Tibial nerve (tissue), 3 donors: ENCODE data around the gene NENF.

Experiments used
- POLR2A ChIP-seq, 2 donors: fragments of 450-650 bp; IDR thresholded peaks; one replicate each; pipeline ENCODE4 v1.6.1; 2017; ENCODE audit warnings: antibody characterized with exemption in 2 of 2, mild to moderate bottlenecking in 2 of 2, moderate library complexity in 2 of 2
- TF ChIP-seq, protein P1 (sequence below), 5 experiments: fragments of 200-600 bp in 3 of 5; fragments of 450-650 bp in 2 of 5; sonication (generic) in 3 of 5; IDR thresholded peaks; one replicate each; pipeline ENCODE4 v1.5.1; 2016 to 2019; ENCODE audit warnings: antibody characterized with exemption in 5 of 5, mild to moderate bottlenecking in 3 of 5, moderate library complexity in 2 of 5

DNA sequence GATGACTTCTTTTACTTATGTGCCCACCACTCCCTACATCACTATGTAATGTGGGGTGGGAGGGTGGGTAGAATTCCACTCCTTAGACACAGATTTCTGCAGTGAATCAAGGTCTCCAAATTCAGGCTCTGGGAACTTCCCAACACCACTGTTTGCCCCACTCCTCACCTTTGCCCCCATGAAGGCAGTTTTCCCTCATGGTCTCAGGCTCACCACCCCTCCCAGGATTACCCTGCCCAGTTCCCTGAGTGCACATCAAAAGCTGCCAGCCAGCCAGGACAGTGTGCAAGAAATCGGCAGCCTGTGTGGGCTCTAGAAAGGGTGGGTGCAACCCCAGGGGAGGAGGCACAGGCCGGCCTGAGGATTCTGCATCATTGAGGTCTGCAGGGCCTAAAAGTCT is 14.8 kb downstream of the NENF start:
- TF ChIP-seq, protein P1, sequence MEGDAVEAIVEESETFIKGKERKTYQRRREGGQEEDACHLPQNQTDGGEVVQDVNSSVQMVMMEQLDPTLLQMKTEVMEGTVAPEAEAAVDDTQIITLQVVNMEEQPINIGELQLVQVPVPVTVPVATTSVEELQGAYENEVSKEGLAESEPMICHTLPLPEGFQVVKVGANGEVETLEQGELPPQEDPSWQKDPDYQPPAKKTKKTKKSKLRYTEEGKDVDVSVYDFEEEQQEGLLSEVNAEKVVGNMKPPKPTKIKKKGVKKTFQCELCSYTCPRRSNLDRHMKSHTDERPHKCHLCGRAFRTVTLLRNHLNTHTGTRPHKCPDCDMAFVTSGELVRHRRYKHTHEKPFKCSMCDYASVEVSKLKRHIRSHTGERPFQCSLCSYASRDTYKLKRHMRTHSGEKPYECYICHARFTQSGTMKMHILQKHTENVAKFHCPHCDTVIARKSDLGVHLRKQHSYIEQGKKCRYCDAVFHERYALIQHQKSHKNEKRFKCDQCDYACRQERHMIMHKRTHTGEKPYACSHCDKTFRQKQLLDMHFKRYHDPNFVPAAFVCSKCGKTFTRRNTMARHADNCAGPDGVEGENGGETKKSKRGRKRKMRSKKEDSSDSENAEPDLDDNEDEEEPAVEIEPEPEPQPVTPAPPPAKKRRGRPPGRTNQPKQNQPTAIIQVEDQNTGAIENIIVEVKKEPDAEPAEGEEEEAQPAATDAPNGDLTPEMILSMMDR (IDR thresholded peaks at IDR 0.05), result no peak
- TF ChIP-seq POLR2A (IDR thresholded peaks at IDR 0.05), result no peak
